Thyroid gland (tissue), 4 donors: ENCODE data around the gene USP34.

ENCODE experiments used
- POLR2A ChIP-seq, 2 donors: fragments of 450-650 bp; IDR thresholded peaks; one replicate each; pipeline ENCODE4 v1.6.1; 2017; ENCODE audit warnings: antibody characterized with exemption in 2 of 2, mild to moderate bottlenecking in 2 of 2, moderate library complexity in 1 of 2
- TF ChIP-seq, protein P1 (sequence below), 6 experiments: fragments of 200-600 bp in 3 of 6; fragments of 450-650 bp in 3 of 6; sonication (generic) in 3 of 6; IDR thresholded peaks; one replicate each; pipeline ENCODE4 v1.5.1; 2016 to 2019; ENCODE audit warnings: antibody characterized with exemption in 6 of 6, mild to moderate bottlenecking in 2 of 6, inconsistent platforms in 1 of 6, moderate library complexity in 1 of 6

GRCh38 chr2:61419570-61419969 is 51.3 kb downstream of the USP34 start:
- TF ChIP-seq, protein P1, sequence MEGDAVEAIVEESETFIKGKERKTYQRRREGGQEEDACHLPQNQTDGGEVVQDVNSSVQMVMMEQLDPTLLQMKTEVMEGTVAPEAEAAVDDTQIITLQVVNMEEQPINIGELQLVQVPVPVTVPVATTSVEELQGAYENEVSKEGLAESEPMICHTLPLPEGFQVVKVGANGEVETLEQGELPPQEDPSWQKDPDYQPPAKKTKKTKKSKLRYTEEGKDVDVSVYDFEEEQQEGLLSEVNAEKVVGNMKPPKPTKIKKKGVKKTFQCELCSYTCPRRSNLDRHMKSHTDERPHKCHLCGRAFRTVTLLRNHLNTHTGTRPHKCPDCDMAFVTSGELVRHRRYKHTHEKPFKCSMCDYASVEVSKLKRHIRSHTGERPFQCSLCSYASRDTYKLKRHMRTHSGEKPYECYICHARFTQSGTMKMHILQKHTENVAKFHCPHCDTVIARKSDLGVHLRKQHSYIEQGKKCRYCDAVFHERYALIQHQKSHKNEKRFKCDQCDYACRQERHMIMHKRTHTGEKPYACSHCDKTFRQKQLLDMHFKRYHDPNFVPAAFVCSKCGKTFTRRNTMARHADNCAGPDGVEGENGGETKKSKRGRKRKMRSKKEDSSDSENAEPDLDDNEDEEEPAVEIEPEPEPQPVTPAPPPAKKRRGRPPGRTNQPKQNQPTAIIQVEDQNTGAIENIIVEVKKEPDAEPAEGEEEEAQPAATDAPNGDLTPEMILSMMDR (IDR thresholded peaks at IDR 0.05): no peak
- TF ChIP-seq POLR2A (IDR thresholded peaks at IDR 0.05): no peak
